DMS153 treated with DMSO at 0.1 percent for 48 hours (cell line): Measurements from ENCODE around the gene GALNT2.

Source experiments
- DNase-seq: peaks from one replicate; lab custom pipeline; 2025; ENCODE audit not compliant: unreplicated experiment; lab: John Stamatoyannopoulos, UW

The GALNT2 gene

GRCh38 chr1:230328342-230329015, 261.4 kb downstream of the GALNT2 start:
- DNase-seq: no peak

- DNase-seq: no peak
Observed at GRCh38 chr1:230330157-230330556, 263.1 kb downstream of the GALNT2 start.
